H1 (cell line): ENCODE measurements around the gene CUBN. TPM values are rescaled to one million over a fixed set of nuclear protein-coding genes. Genes with fewer than 3 reads are reported as not detected.
A peak's percentile ranks its signal among the peaks of the same experiment; 100 is the strongest.

Experiments used
- CTCF ChIA-PET: fragments of 300-600 bp; sonication (Branson Sonifier 250); formaldehyde crosslinking; loops from one replicate; lab custom pipeline; 2021; ENCODE audit not compliant: partially characterized antibody; lab: Charles Lee
- POLR2A ChIA-PET: fragments of 300-600 bp; sonication (Branson Sonifier 250); formaldehyde crosslinking; loops from one replicate; lab custom pipeline; 2021; ENCODE audit warnings: inconsistent platforms; ENCODE audit not compliant: partially characterized antibody; lab: Charles Lee
- DNase-seq, 2 experiments: peaks; one replicate each; pipeline versions ENCODE4 v3.0.0 to v3.0.0-alpha.2; 2010 to 2022; ENCODE audit warnings: low spot score in 2 of 2, low read depth in 1 of 2, mixed read lengths in 1 of 2
- FAIRE-seq: peaks from 2 replicates; lab custom pipeline; 2011; peaks lifted over from hg19 to GRCh38; lab: Jason Lieb, UNC
- H2AFZ ChIP-seq: 2 replicates; pipeline ENCODE4 v1.8.1; 2012; ENCODE audit warnings: low read length, inconsistent platforms
- H2AK5ac ChIP-seq: 2 replicates; pipeline ENCODE4 v1.6.1; 2013; ENCODE audit warnings: low read depth, low read length
- H2BK120ac ChIP-seq: replicated peaks from 2 replicates; pipeline ENCODE3; 2013; ENCODE audit warnings: low read depth, low read length, inconsistent platforms
- H2BK12ac ChIP-seq: 2 replicates; pipeline ENCODE4 v1.6.1; 2013; ENCODE audit warnings: low read depth, low read length
- H2BK15ac ChIP-seq: 2 replicates; pipeline ENCODE4 v1.6.1; 2013; ENCODE audit warnings: low read length
- H2BK20ac ChIP-seq: 2 replicates; pipeline ENCODE4 v1.6.1; 2013; ENCODE audit warnings: low read length
- H2BK5ac ChIP-seq: 2 replicates; pipeline ENCODE4 v1.6.1; 2013; ENCODE audit warnings: low read depth, low read length
- H3K14ac ChIP-seq: 2 replicates; pipeline ENCODE4 v1.6.1; 2013; ENCODE audit warnings: inconsistent platforms; ENCODE audit not compliant: insufficient read length
- H3K18ac ChIP-seq: 2 replicates; pipeline ENCODE4 v1.6.1; 2013; ENCODE audit warnings: low read length; ENCODE audit errors: extremely low read depth
- H3K23ac ChIP-seq: 2 replicates; pipeline ENCODE4 v1.6.1; 2013; ENCODE audit warnings: inconsistent platforms; ENCODE audit not compliant: insufficient read length
- H3K23me2 ChIP-seq: 2 replicates; pipeline ENCODE4 v1.6.1; 2013; ENCODE audit warnings: low read depth, low read length
- H3K27ac ChIP-seq: 2 replicates; pipeline ENCODE4 v1.6.1; 2011; ENCODE audit warnings: low read depth, low read length, inconsistent platforms
- H3K27me3 ChIP-seq, 4 experiments: replicated peaks in 1 of 4; 1 replicate in 1 of 4; 2 replicates in 3 of 4; pipeline versions ENCODE4 v1.6.1 to v1.8.1; 2011 to 2013; ENCODE audit warnings: low read length in 3 of 4, mild to moderate bottlenecking in 3 of 4, inconsistent platforms in 2 of 4, mixed read lengths in 2 of 4, moderate library complexity in 1 of 4; ENCODE audit not compliant: control insufficient read depth in 3 of 4, insufficient read depth in 3 of 4; ENCODE audit errors: extremely low read depth in 1 of 4
- H3K36me3 ChIP-seq, 4 experiments: 2 replicates each; pipeline versions ENCODE4 v1.6.1 to v1.8.1; 2011 to 2013; ENCODE audit warnings: mild to moderate bottlenecking in 4 of 4, low read length in 3 of 4, moderate library complexity in 2 of 4, control low read depth in 1 of 4, inconsistent platforms in 1 of 4; ENCODE audit not compliant: insufficient read depth in 4 of 4, control insufficient read depth in 2 of 4
- H3K4ac ChIP-seq: replicated peaks from 2 replicates; pipeline ENCODE3; 2013; ENCODE audit warnings: low read length, low read depth, mixed read lengths, inconsistent platforms; ENCODE audit not compliant: insufficient read length
- H3K4me1 ChIP-seq, 4 experiments: replicated peaks in 1 of 4; 1 replicate in 1 of 4; 2 replicates in 3 of 4; pipeline versions ENCODE4 v1.6.1 to v1.8.1; 2011 to 2013; ENCODE audit warnings: low read length in 3 of 4, inconsistent platforms in 2 of 4, mixed read lengths in 1 of 4; ENCODE audit not compliant: insufficient read depth in 4 of 4, control insufficient read depth in 3 of 4
- H3K4me2 ChIP-seq, 2 experiments: 2 replicates each; pipeline versions ENCODE4 v1.6.1 to v1.8.1; 2011 to 2013; ENCODE audit warnings: low read depth in 2 of 2, low read length in 2 of 2, control low read depth in 1 of 2, inconsistent platforms in 1 of 2, mild to moderate bottlenecking in 1 of 2; ENCODE audit not compliant: insufficient read depth in 1 of 2
- H3K4me3 ChIP-seq, 4 experiments: fragments of 200-600, 300-600 bp in 1 of 4; sonication (generic), shearing (Covaris generic), sonication (Bioruptor Twin) in 1 of 4; 2 replicates each; pipeline versions ENCODE4 v1.5.1 to v1.8.1; 2011 to 2016; ENCODE audit warnings: low read length in 4 of 4, low read depth in 3 of 4, control low read depth in 2 of 4, inconsistent platforms in 2 of 4, mild to moderate bottlenecking in 2 of 4, mixed read lengths in 1 of 4, moderate library complexity in 1 of 4; ENCODE audit not compliant: insufficient read depth in 2 of 4; ENCODE audit errors: extremely low read depth in 1 of 4
- H3K56ac ChIP-seq: replicated peaks from 2 replicates; pipeline ENCODE3; 2013; ENCODE audit warnings: low read depth, mild to moderate bottlenecking, mixed read lengths, low read length, inconsistent platforms; ENCODE audit not compliant: insufficient read length
- H3K79me1 ChIP-seq: 2 replicates; pipeline ENCODE4 v1.6.1; 2013; ENCODE audit warnings: low read depth, low read length, control low read depth
- H3K79me2 ChIP-seq, 2 experiments: 2 replicates each; pipeline versions ENCODE4 v1.6.1 to v1.8.1; 2012 to 2013; ENCODE audit warnings: low read length in 2 of 2, mild to moderate bottlenecking in 2 of 2, inconsistent platforms in 1 of 2; ENCODE audit not compliant: insufficient read depth in 2 of 2, control insufficient read depth in 1 of 2
- H3K9ac ChIP-seq, 4 experiments: replicated peaks in 1 of 4; 1 replicate in 1 of 4; 2 replicates in 3 of 4; pipeline versions ENCODE4 v1.6.1 to v1.8.1; 2011 to 2013; ENCODE audit warnings: low read depth in 3 of 4, low read length in 3 of 4, control low read depth in 2 of 4, mild to moderate bottlenecking in 2 of 4, moderate library complexity in 2 of 4, inconsistent platforms in 1 of 4; ENCODE audit errors: extremely low read depth in 1 of 4
- H3K9me3 ChIP-seq, 2 experiments: 2 replicates each; pipeline versions ENCODE4 v1.6.1 to v1.8.1; 2012 to 2013; ENCODE audit warnings: mild to moderate bottlenecking in 2 of 2, moderate library complexity in 2 of 2, control low read depth in 1 of 2, inconsistent platforms in 1 of 2, low read depth in 1 of 2, low read length in 1 of 2, mixed read lengths in 1 of 2; ENCODE audit not compliant: insufficient read depth in 2 of 2
- H4K20me1 ChIP-seq, 2 experiments: replicated peaks in 1 of 2; 2 replicates each; pipeline versions ENCODE3 to v1.8.1; 2011 to 2013; ENCODE audit warnings: inconsistent platforms in 2 of 2, low read length in 2 of 2, mild to moderate bottlenecking in 1 of 2; ENCODE audit not compliant: insufficient read depth in 2 of 2, control insufficient read depth in 1 of 2
- H4K5ac ChIP-seq: 2 replicates; pipeline ENCODE4 v1.6.1; 2013; ENCODE audit warnings: low read length, low read depth, mixed read lengths, inconsistent platforms; ENCODE audit not compliant: insufficient read length
- H4K8ac ChIP-seq: 2 replicates; pipeline ENCODE4 v1.8.0; 2013; ENCODE audit warnings: mild to moderate bottlenecking, moderate library complexity, low read length, inconsistent platforms; ENCODE audit not compliant: insufficient read depth; ENCODE audit errors: extremely low read depth
- H4K91ac ChIP-seq: replicated peaks from 2 replicates; pipeline ENCODE3; 2013; ENCODE audit warnings: low read length, mixed read lengths, inconsistent platforms; ENCODE audit not compliant: insufficient read length
- CEBPB ChIP-seq: IDR thresholded peaks from 2 replicates; pipeline ENCODE4 v1.6.1; 2012; ENCODE audit warnings: low read depth, low read length
- GABPA ChIP-seq: IDR thresholded peaks from 2 replicates; pipeline ENCODE4 v1.6.1; 2011; ENCODE audit warnings: mild to moderate bottlenecking, low read length, moderate library complexity, borderline replicate concordance; ENCODE audit not compliant: insufficient read depth
- KDM1A ChIP-seq: fragments of 200-600, 300-600 bp; sonication (generic); IDR thresholded peaks from 2 replicates; pipeline ENCODE4 v1.7.1; 2016; ENCODE audit warnings: mild to moderate bottlenecking, low read length, borderline replicate concordance
- RAD21 ChIP-seq, 2 experiments: IDR thresholded peaks in 1 of 2; conservative IDR thresholded peaks in 1 of 2; 2 replicates each; pipeline ENCODE4 v1.6.1; 2011; ENCODE audit warnings: low read depth in 2 of 2, low read length in 2 of 2, improper control_type of control experiment in 1 of 2, inconsistent platforms in 1 of 2, mild to moderate bottlenecking in 1 of 2, moderate library complexity in 1 of 2
- RBBP5 ChIP-seq: IDR thresholded peaks from 2 replicates; pipeline ENCODE4 v1.7.1; 2012; ENCODE audit warnings: low read depth, mild to moderate bottlenecking, inconsistent platforms, low read length, moderate library complexity, borderline replicate concordance
- RNF2 ChIP-seq: fragments of 200-900, 300-1000 bp; sonication (generic); IDR thresholded peaks from 2 replicates; pipeline ENCODE4 v1.7.1; 2016; ENCODE audit warnings: borderline replicate concordance, low read depth, mild to moderate bottlenecking, antibody characterized with exemption, low read length; ENCODE audit not compliant: poor library complexity, severe bottlenecking; ENCODE audit errors: missing control alignments
- SAP30 ChIP-seq: fragments of 300-600 bp; sonication (generic); IDR thresholded peaks from 2 replicates; pipeline ENCODE4 v1.7.1; 2012; ENCODE audit warnings: low read length, moderate library complexity, mild to moderate bottlenecking, inconsistent platforms; ENCODE audit not compliant: insufficient read depth, insufficient replicate concordance
- SRF ChIP-seq: IDR thresholded peaks from 2 replicates; pipeline ENCODE4 v1.6.1; 2011; ENCODE audit warnings: mild to moderate bottlenecking, low read depth, low read length, moderate library complexity
- WGBS, 2 experiments: shearing (Covaris generic) in 1 of 2; methylation state at CpG; one replicate each; pipeline versions ENCODE4 v1.1.6 to v1.1.7; 2013 to 2015; ENCODE audit warnings: low lambda C conversion rate in 2 of 2, mixed read lengths in 2 of 2, inconsistent platforms in 1 of 2, low coverage in 1 of 2, missing lambda C conversion rate in 1 of 2; ENCODE audit not compliant: insufficient replicate concordance in 2 of 2, insufficient coverage in 1 of 2, insufficient read length in 1 of 2; ENCODE audit errors: extremely low coverage in 1 of 2, missing lambda C conversion rate in 1 of 2; 5-methylcytosine and 5-hydroxymethylcytosine counted together
- polyA plus RNA-seq, 7 experiments: library from polyadenylated mRNA; depleted of rRNA in 3 of 7; stranded (reverse) in 5 of 7; unstranded in 2 of 7; fragments of >200 nt in 5 of 7; fragments of 200-250 nt in 2 of 7; gene quantifications; 1 replicate in 5 of 7; 2 replicates in 1 of 7; 4 replicates in 1 of 7; pipeline versions ENCODE4 v1.2.1 to v1.2.3, GENCODE V29; 2011 to 2013; ENCODE audit warnings: missing spikeins in 2 of 7, mixed read lengths in 2 of 7
- total RNA-seq: library from RNA; stranded (reverse); fragmentation: NEBNext Ultra II Directional; extraction: Animal tissue kit (Norgen Biotek cat#: 25700); gene quantifications from 2 replicates; pipeline ENCODE4 v1.2.1, GENCODE V29; 2021
- TF ChIP-seq, protein P1 (sequence below): IDR thresholded peaks from 2 replicates; pipeline ENCODE4 v1.6.1; 2011; ENCODE audit warnings: low read depth, mild to moderate bottlenecking, low read length; ENCODE audit not compliant: insufficient read depth

Gene CUBN
- total and polyA plus RNA-seq, 2 of the 8 experiments (the other 6 are each of a cell fraction or from before 2014, with no cell fraction given), result 0.04 to 0.08 TPM

DNA sequence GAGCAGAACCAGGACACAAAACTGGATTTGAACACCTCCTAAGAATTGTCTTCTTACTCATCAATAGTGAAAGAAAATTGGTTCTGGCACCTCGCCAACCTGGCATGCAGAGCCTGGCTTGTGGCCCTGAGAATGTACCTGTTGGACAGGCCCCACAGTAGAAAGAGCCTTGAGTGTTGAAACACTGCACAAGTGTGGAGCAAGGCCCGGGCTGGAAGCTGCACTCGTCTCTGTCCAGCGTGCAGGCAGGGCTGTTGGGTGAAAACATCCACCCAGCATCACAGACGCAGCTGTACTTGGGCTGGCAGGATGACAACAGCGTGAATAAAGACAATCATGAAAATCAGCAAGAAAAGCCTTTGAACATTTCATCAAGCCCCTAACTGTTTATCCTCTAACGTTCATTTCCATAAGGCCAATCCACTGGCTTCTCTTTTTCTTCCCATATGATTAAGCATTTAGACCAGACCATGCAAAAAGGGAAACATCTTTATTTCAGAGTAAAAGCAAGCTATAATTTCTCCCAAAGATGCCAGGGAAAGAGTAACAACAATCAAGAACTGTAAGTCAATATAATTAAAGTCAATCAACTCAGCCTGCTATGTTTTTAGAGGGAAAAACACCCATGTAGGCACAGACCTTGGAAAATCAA, 15.6 kb downstream of the CUBN start:
- 88% methylated on average over 7 of the region's 7 CpGs; no CpG with 5 or more reads in 1 of the 2 experiments for WGBS, 2 experiments
- Histone ChIP-seq H2BK120ac (no peak overlapping the region), H2BK12ac (no peak overlapping the region), H3K4me3 (no peak overlapping the region), H4K8ac (no peak overlapping the region), H3K56ac (no peak overlapping the region), H3K18ac (no peak overlapping the region), H4K5ac (no peak overlapping the region), H3K4me1 (no peaks in the 10 kb centered on the region), H3K23me2 (no peaks in the 10 kb centered on the region), H4K91ac (no peak overlapping the region), H3K27ac (no peak overlapping the region), H3K9ac (no peak overlapping the region), H2AK5ac (no peak overlapping the region), H3K4me2 (no peak overlapping the region), H2BK20ac (no peak overlapping the region), H3K9me3 (no peaks in the 10 kb centered on the region), H2BK15ac (peak overlapping the region; percentile 49; the same call in 1 of the 2 replicates), H2BK5ac (no peak overlapping the region), H2AFZ (no peak overlapping the region), H3K79me2 (no peaks in the 10 kb centered on the region), H4K20me1 (no peaks in the 10 kb centered on the region), H3K14ac (no peak overlapping the region), H3K27me3 (no peaks in the 10 kb centered on the region), H3K79me1 (no peaks in the 10 kb centered on the region), H3K36me3 (no peaks in the 10 kb centered on the region), H3K4ac (no peak overlapping the region), H3K23ac (no peak overlapping the region)
- no peak for FAIRE-seq
- CTCF ChIA-PET, result interaction anchor here (0.7 to 1.0 kb wide), 3 partner anchors 115 to 318 kb away, joined by 3 to 4 read pairs (median 4); no protein-coding TSS in a partner anchor
- DNase-seq, result no peak
- POLR2A ChIA-PET, result no interaction called here
- TF ChIP-seq CEBPB, result no peak
- TF ChIP-seq RAD21 (IDR thresholded peaks at IDR 0.05 in 1 of 2, conservative IDR thresholded peaks at IDR 0.05 in 1 of 2; ENCODE audit: low read depth in 2 of 2, low read length in 2 of 2), result no peak
- TF ChIP-seq SAP30, result no peak
- no peak for TF ChIP-seq GABPA
- TF ChIP-seq KDM1A, result no peak
- TF ChIP-seq RNF2, result no peak
- TF ChIP-seq SRF, result no peak
- TF ChIP-seq RBBP5, result no peak
- TF ChIP-seq, protein P1, sequence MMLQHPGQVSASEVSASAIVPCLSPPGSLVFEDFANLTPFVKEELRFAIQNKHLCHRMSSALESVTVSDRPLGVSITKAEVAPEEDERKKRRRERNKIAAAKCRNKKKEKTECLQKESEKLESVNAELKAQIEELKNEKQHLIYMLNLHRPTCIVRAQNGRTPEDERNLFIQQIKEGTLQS, result no peak
